HepG2 (cell line): ENCODE results near the gene NDUFS1. TPM values are rescaled to one million over a fixed set of nuclear protein-coding genes. Genes with fewer than 3 reads are reported as not detected.

Source experiments
- ATAC-seq: fragments of 200-7000 bp; cut with Tn5 transposase; 3 replicates; pipeline ENCODE4 v1.9.1; 2020; ENCODE audit warnings: mild to moderate bottlenecking, moderate library complexity
- BruUV-seq: library from RNA; stranded (reverse); fragments of 400-500 nt; replicated peaks from 2 replicates; lab custom pipeline; 2021; lab: Mats Ljungman, UMichigan
- CTCF ChIA-PET: fragments of 300-600 bp; formaldehyde crosslinking; extraction: SDS; loops from one replicate; lab custom pipeline; 2021; ENCODE audit warnings: low total read pairs, inconsistent platforms, low intra/inter-chr PET ratio; lab: Yijun Ruan, JAX
- POLR2A ChIA-PET: fragments of 350-600 bp; sonication (Branson Sonifier 250); formaldehyde crosslinking; loops from one replicate; lab custom pipeline; 2020; ENCODE audit warnings: antibody characterized with exemption, inconsistent platforms; lab: Yijun Ruan, JAX
- DNase-seq: peaks from one replicate; pipeline ENCODE4 v3.0.0-alpha.2; 2015; ENCODE audit warnings: low spot score
- FAIRE-seq: peaks from 3 replicates; lab custom pipeline; 2011; peaks lifted over from hg19 to GRCh38; lab: Jason Lieb, UNC
- H2AFZ ChIP-seq: one replicate; pipeline ENCODE4 v1.6.1; 2011; ENCODE audit warnings: low read length, inconsistent platforms
- H3K27ac ChIP-seq: fragments of 300-600 bp; 3 replicates; pipeline ENCODE4 v1.8.0; 2011; ENCODE audit warnings: mixed run types, mild to moderate bottlenecking, mixed read lengths, low read length, inconsistent platforms; ENCODE audit not compliant: insufficient read depth; ENCODE audit errors: extremely low read length
- H3K27me3 ChIP-seq, 2 experiments: fragments of 200-600 bp in 1 of 2; 2 replicates in 1 of 2; 3 replicates in 1 of 2; pipeline versions ENCODE4 v1.6.0 to v1.8.0; 2011; ENCODE audit warnings: low read length in 2 of 2, mild to moderate bottlenecking in 2 of 2, moderate library complexity in 2 of 2, inconsistent platforms in 1 of 2; ENCODE audit not compliant: insufficient read depth in 2 of 2, control insufficient read depth in 1 of 2
- H3K36me3 ChIP-seq, 2 experiments: fragments of 200-600 bp in 1 of 2; replicated peaks in 1 of 2; 2 replicates in 1 of 2; 3 replicates in 1 of 2; pipeline versions ENCODE4 v1.5.1 to v1.8.0; 2011; ENCODE audit warnings: low read length in 2 of 2, inconsistent platforms in 1 of 2; ENCODE audit not compliant: insufficient read depth in 2 of 2, control insufficient read depth in 1 of 2
- H3K4me1 ChIP-seq: 2 replicates; pipeline ENCODE4 v1.5.1; 2012; ENCODE audit warnings: low read length, inconsistent platforms; ENCODE audit not compliant: insufficient read depth
- H3K4me2 ChIP-seq: 2 replicates; pipeline ENCODE4 v1.6.0; 2011; ENCODE audit warnings: low read depth, low read length, inconsistent platforms
- H3K4me3 ChIP-seq, 3 experiments: fragments of 200-600 bp in 1 of 3; sonication (generic), shearing (Covaris generic) in 1 of 3; replicated peaks in 1 of 3; 2 replicates each; pipeline ENCODE4 v1.5.1; 2011 to 2016; ENCODE audit warnings: low read length in 3 of 3, inconsistent platforms in 2 of 3, low read depth in 2 of 3, mild to moderate bottlenecking in 2 of 3, control low read depth in 1 of 3, mixed read lengths in 1 of 3; ENCODE audit not compliant: insufficient read depth in 1 of 3
- H3K79me2 ChIP-seq: one replicate; pipeline ENCODE4 v1.6.1; 2011; ENCODE audit warnings: low read length, inconsistent platforms; ENCODE audit not compliant: insufficient read depth
- H3K9ac ChIP-seq: 2 replicates; pipeline ENCODE4 v1.6.0; 2011; ENCODE audit warnings: mild to moderate bottlenecking, low read depth, low read length, inconsistent platforms; ENCODE audit not compliant: insufficient read depth
- H3K9me3 ChIP-seq: 2 replicates; pipeline ENCODE4 v1.5.1; 2012; ENCODE audit warnings: mild to moderate bottlenecking, low read length
- H4K20me1 ChIP-seq: 2 replicates; pipeline ENCODE4 v1.6.0; 2011; ENCODE audit warnings: inconsistent platforms, mild to moderate bottlenecking, low read length, moderate library complexity; ENCODE audit not compliant: insufficient read depth
- CREBL2 ChIP-seq: sonication (generic); formaldehyde crosslinking; IDR thresholded peaks from 2 replicates; pipeline ENCODE4 v1.8.1; 2023; ENCODE audit warnings: missing genetic modification reagents, mild to moderate bottlenecking, borderline replicate concordance
- E2F2 ChIP-seq: sonication (generic); formaldehyde crosslinking; IDR thresholded peaks from 2 replicates; pipeline ENCODE4 v1.4.0; 2020; ENCODE audit warnings: missing genetic modification reagents, borderline replicate concordance
- FOXM1 ChIP-seq: sonication (generic); formaldehyde crosslinking; IDR thresholded peaks from 2 replicates; pipeline ENCODE4 v1.5.0; 2020; ENCODE audit warnings: missing genetic modification reagents
- IKZF1 ChIP-seq: fragments of 450-650 bp; IDR thresholded peaks from 2 replicates; pipeline ENCODE4 v1.7.1; 2016
- IRF1 ChIP-seq: sonication (generic); formaldehyde crosslinking; IDR thresholded peaks from 2 replicates; pipeline ENCODE4 v1.4.0; 2020; ENCODE audit warnings: low read depth, mild to moderate bottlenecking, missing genetic modification reagents
- KMT2A ChIP-seq: sonication (generic); formaldehyde crosslinking; IDR thresholded peaks from 2 replicates; pipeline ENCODE4 v1.4.0; 2020; ENCODE audit warnings: missing genetic modification reagents
- LCORL ChIP-seq, 2 experiments: fragments of 450-650 bp in 1 of 2; sonication (generic) in 1 of 2; formaldehyde crosslinking in 1 of 2; IDR thresholded peaks; 2 replicates each; pipeline versions ENCODE4 v1.5.0 to v1.6.1; 2017 to 2020; ENCODE audit warnings: antibody characterized with exemption in 1 of 2, missing genetic modification reagents in 1 of 2
- MATR3 ChIP-seq: sonication (generic); formaldehyde crosslinking; IDR thresholded peaks from 2 replicates; pipeline ENCODE4 v1.4.0; 2020; ENCODE audit warnings: missing genetic modification reagents
- NR0B2 ChIP-seq: sonication (generic); formaldehyde crosslinking; IDR thresholded peaks from 2 replicates; pipeline ENCODE4 v1.4.0; 2020; ENCODE audit warnings: mild to moderate bottlenecking, missing genetic modification reagents
- SIN3B ChIP-seq: fragments of 150-350 bp; IDR thresholded peaks from 2 replicates; pipeline ENCODE4 v1.6.1; 2014; ENCODE audit warnings: low read length
- SP5 ChIP-seq: IDR thresholded peaks from 2 replicates; pipeline ENCODE4 v1.6.1; 2016; ENCODE audit warnings: low read depth, borderline replicate concordance
- THAP8 ChIP-seq: sonication (generic); formaldehyde crosslinking; IDR thresholded peaks from 2 replicates; pipeline ENCODE4 v1.5.1; 2020; ENCODE audit warnings: missing genetic modification reagents, mild to moderate bottlenecking, borderline replicate concordance
- ZBTB39 ChIP-seq: sonication (generic); formaldehyde crosslinking; IDR thresholded peaks from 2 replicates; pipeline ENCODE4 v1.5.0; 2020; ENCODE audit warnings: missing genetic modification reagents
- ZNF30 ChIP-seq: sonication (generic); formaldehyde crosslinking; IDR thresholded peaks from 2 replicates; pipeline ENCODE4 v1.5.0; 2020; ENCODE audit warnings: mild to moderate bottlenecking, missing genetic modification reagents
- ZNF383 ChIP-seq: sonication (generic); formaldehyde crosslinking; IDR thresholded peaks from 2 replicates; pipeline ENCODE4 v1.4.0; 2020; ENCODE audit warnings: missing genetic modification reagents, mild to moderate bottlenecking, borderline replicate concordance
- ZNF484 ChIP-seq: sonication (generic); formaldehyde crosslinking; IDR thresholded peaks from 2 replicates; pipeline ENCODE4 v1.5.1; 2020; ENCODE audit warnings: mild to moderate bottlenecking, low read depth, missing genetic modification reagents, borderline replicate concordance
- ZNF589 ChIP-seq: sonication (generic); formaldehyde crosslinking; conservative IDR thresholded peaks from 2 replicates; pipeline ENCODE4 v1.8.0; 2022; ENCODE audit warnings: mild to moderate bottlenecking, moderate library complexity, missing genetic modification reagents
- ZNF883 ChIP-seq: sonication (generic); formaldehyde crosslinking; IDR thresholded peaks from 2 replicates; pipeline ENCODE4 v1.5.1; 2020; ENCODE audit warnings: mild to moderate bottlenecking, missing genetic modification reagents; ENCODE audit errors: not compliant biosample characterization
- WGBS: methylation state at CpG from one replicate; pipeline ENCODE4 v1.1.6; 2017; ENCODE audit warnings: low lambda C conversion rate; 5-methylcytosine and 5-hydroxymethylcytosine counted together
- in situ Hi-C: cut with HindIII; loops from 2 replicates; pipeline ENCODE4 v1.10.0; 2017; ENCODE audit warnings: low pct_unique_long_range_greater_than_20kb; ENCODE audit not compliant: extremely low pct_ligation_motif_present
- intact Hi-C: fragments of 100-400 bp; cut with micrococcal nuclease; formaldehyde crosslinking; loops from one replicate; pipeline ENCODE4 v1.10.0; 2022; ENCODE audit not compliant: unreplicated experiment
- polyA plus RNA-seq, 8 experiments: library from polyadenylated mRNA; depleted of rRNA in 3 of 8; stranded (reverse) in 7 of 8; unstranded in 1 of 8; fragments of >200 nt; fragmentation: Illumina TruSeq in 4 of 8; extraction: Trizol in 4 of 8; gene quantifications; 2 replicates each; pipeline versions ENCODE4 v1.2.1 to v1.2.3, GENCODE V29; 2011 to 2016; ENCODE audit warnings: low read depth in 4 of 8, missing spikeins in 1 of 8, mixed read lengths in 1 of 8; ENCODE audit not compliant: insufficient read depth in 1 of 8
- total RNA-seq, 5 experiments: library from RNA; depleted of rRNA; stranded (reverse); fragments of >200 nt; fragmentation: Illumina TruSeq; extraction: Trizol; gene quantifications; 2 replicates each; pipeline ENCODE4 v1.2.3, GENCODE V29; 2016; ENCODE audit warnings: low read depth in 1 of 5

The NDUFS1 gene
- total and polyA plus RNA-seq, 2 of the 13 experiments (the other 11 are each of a cell fraction or from before 2014, with no cell fraction given): 139 to 242 TPM

- in situ Hi-C loops: no loop called here
- peak overlapping the region; percentile 87 to 90 (median 87) for H3K4me3 ChIP-seq
- H3K79me2 ChIP-seq: peaks cover 66% of the 10 kb centered on the region
- TF ChIP-seq ZNF883 (CRISPR knock-in tag) (no peak), LCORL (IDR thresholded peaks at IDR 0.05) (no peak), LCORL (CRISPR knock-in tag; IDR thresholded peaks at IDR 0.05) (0 out of 2 replicates have a peak, but pooled peaks have one; percentile 31), ZNF589 (CRISPR knock-in tag) (no peak), MATR3 (no peak), FOXM1 (CRISPR knock-in tag) (no peak), SP5 (CRISPR knock-in tag) (no peak), CREBL2 (CRISPR knock-in tag) (no peak; the same call in 1 of the 2 replicates), E2F2 (CRISPR knock-in tag) (no peak), ZNF484 (CRISPR knock-in tag) (0 out of 2 replicates have a peak, but pooled peaks have one; percentile 0), ZNF30 (CRISPR knock-in tag) (peak; percentile 65; the same call in 1 of the 2 replicates), NR0B2 (CRISPR knock-in tag) (0 out of 2 replicates have a peak, but pooled peaks have one; percentile 43), THAP8 (no peak), ZNF383 (CRISPR knock-in tag) (no peak), SIN3B (no peak), IRF1 (CRISPR knock-in tag) (no peak), ZBTB39 (CRISPR knock-in tag) (no peak), IKZF1 (no peak), KMT2A (CRISPR knock-in tag) (no peak)
Measured at GRCh38 chr2:206160125-206160806, 1.0 kb upstream of the NDUFS1 start.

More at GRCh38 chr2:206160125-206160806, 1.0 kb upstream of the NDUFS1 start:
- ChIA-PET POLR2A (interaction anchor here (1.3 to 4.3 kb wide), 3 partner anchors 15 to 76 kb away, joined by 3 to 32 read pairs (median 20); partner anchors contain the start of gene INO80D), CTCF (no interaction called here)
- H3K9ac ChIP-seq: peak overlapping the region; percentile 97
- H3K36me3 ChIP-seq: peaks cover 9 to 34% of the 10 kb centered on the region in 2 experiments; a peak in 4 of 5 replicates
- ATAC-seq: peak; percentile 11
- peaks cover 51% of the 10 kb centered on the region for H3K4me1 ChIP-seq
- intact Hi-C loops: loop anchor here (10.0 kb wide), 1 partner anchor 395 kb away; no protein-coding TSS in a partner anchor
- no peak overlapping the region for H2AFZ ChIP-seq
- no peak for FAIRE-seq
- under 1% methylated on average over 25 of the region's 30 CpGs for WGBS
- H3K4me2 ChIP-seq: peak overlapping the region; percentile 85
- BruUV-seq: TSS peak; percentile 73
- H3K27ac ChIP-seq: peak overlapping the region; percentile 80
- DNase-seq: peak; percentile 12
- H3K27me3 ChIP-seq: no peaks in the 10 kb centered on the region; a peak in 1 of 5 replicates
- H4K20me1 ChIP-seq: peaks cover 24% of the 10 kb centered on the region
- no peaks in the 10 kb centered on the region for H3K9me3 ChIP-seq
